ENCODE results near the gene USP37. TPM values are rescaled to one million over a fixed set of nuclear protein-coding genes. Genes with fewer than 3 reads are reported as not detected.

USP37 gene
- total RNA-seq, 3 donors from 2014 or later, result 30.9 to 31.4 (median 31.2) TPM

DNA sequence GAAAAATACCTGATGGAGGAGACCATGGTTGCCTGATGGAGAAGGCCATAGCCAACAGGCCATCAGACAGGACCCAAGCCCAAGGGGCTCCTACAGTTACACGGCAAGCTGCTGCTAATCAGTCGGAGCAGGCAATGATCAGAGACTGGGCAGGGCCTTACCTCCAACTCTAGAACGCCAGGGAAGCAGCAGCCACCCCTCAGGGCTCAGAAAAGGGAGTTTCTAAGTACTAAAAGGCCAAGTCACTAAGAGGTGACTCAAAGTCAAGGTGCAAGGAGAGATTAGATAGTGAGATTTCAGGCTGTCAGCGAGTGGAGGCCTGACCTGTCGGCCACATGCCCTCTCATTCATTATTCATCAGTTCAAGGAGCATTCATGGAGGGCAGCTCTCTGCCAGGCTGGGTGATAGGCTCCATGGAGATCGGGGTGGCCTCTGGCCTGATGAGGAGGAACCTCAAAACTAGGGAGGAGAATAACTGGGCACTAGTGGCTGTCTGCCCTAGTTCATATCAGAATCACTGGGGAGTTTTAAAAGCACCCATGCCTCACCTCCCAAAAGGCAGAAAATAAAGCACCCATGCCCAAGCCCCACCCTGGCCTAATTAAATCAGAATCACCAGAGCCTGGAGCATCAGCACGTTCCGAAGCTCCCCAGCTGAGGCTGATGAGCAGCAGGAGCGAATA lies 145.6 kb downstream of the USP37 start:
- Mint-ChIP-seq H3K36me3 (ENCODE audit: insufficient read depth) (no peaks in the 10 kb centered on the region), H3K9me3 (no peaks in the 10 kb centered on the region), H3K27me3 (ENCODE audit: low read depth) (no peaks in the 10 kb centered on the region), H3K4me3 (no peak overlapping the region), H3K4me1 (ENCODE audit: low read depth) (no peaks in the 10 kb centered on the region)
- DNase-seq (no peak), ATAC-seq (no peak)

DNA sequence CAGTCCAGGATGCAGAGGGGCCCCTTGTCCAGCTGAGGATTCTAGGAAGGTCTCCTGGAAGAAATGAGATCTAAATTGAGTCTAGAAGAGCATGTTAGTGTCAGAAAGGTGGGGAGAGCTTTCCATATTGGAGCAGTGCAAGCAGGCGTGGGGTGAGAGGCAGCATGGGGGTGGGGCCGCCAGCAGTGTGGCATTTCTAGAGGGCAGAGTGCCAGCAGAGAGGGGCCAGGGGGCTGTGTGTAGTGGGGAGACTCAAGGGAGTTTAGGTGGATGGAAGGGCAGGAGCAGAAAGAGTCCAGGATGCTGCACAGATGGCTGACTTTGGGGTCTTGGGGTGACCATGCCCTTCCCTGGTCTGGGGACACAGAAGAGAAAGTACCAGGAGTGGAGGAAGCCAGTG lies 147.1 kb downstream of the USP37 start:
- no peaks in the 10 kb centered on the region for H3K36me3 Mint-ChIP-seq (ENCODE audit: insufficient read depth)
- no peaks in the 10 kb centered on the region for H3K27me3 Mint-ChIP-seq (ENCODE audit: low read depth)
- ATAC-seq (no peak), DNase-seq (no peak)
- H3K4me3 Mint-ChIP-seq, result no peak overlapping the region
- H3K9me3 Mint-ChIP-seq, result no peaks in the 10 kb centered on the region
- H3K4me1 Mint-ChIP-seq (ENCODE audit: low read depth), result no peaks in the 10 kb centered on the region

DNA sequence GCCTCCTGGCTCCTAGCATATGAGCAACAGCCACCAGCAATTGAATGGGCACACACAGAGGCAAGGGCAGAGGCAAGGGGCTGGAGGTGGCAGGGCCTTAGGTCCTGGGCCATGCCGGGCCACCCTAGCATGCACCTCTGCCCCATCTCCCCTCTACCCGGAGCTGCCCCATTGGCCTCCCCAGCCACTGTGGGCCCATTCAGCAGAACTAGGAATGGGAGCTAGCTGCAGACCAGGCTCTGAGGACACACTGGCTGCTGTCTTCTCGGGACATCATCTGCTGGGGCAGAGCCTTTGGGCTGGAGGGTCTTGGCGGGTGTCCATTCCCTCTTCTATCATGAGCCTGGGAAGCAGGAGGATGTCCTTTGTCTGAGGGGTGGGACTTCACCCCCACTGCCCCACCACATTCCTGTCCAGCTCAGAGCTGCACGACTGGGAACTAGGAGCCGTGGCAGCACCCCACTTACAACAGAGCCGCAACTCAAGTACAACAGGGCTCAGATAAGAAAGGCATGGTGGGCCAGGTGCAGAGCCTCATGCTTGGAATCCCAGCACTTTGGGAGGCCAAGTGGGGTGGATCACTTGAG lies 148.4 kb downstream of the USP37 start:
- no peak for DNase-seq
- Mint-ChIP-seq H3K36me3 (ENCODE audit: insufficient read depth) (no peaks in the 10 kb centered on the region), H3K4me1 (ENCODE audit: low read depth) (no peaks in the 10 kb centered on the region), H3K27me3 (ENCODE audit: low read depth) (no peaks in the 10 kb centered on the region), H3K4me3 (no peak overlapping the region), H3K9me3 (no peaks in the 10 kb centered on the region)
- no peak for ATAC-seq

DNA sequence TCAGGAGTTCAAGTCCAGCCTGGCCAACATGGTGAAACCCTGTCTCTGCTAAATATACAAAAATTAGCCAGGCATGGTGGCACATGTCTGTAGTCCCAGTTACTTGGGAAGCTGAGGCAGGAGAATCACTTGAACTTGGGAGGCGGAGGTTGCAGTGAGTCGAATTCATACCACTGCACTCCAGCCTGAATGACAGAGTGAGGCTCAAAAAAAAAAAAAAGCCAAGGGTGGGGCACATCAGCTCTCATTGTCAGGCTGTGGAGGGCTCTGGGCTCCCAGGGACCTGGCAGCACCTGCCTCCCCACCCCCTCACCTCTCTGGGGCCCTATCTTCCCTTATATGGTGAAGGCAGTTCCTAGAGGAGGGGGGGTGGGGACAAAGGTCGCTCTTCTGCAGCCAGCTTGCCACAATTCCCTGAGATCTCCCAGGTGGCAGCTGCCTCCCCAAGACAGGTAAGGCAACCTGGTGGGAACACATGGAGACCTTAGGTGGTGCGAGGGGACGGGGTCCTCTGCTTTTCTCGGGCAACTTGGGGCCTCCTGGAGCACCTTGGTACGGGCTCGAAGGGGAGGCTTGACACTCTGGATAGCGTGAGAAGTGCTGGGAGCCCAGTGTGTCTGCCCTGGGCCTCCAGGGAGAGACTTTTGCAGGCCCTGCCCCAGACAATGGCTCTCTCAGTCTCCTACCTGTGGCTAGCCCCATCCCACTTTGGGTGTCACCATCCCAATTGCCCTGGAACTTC lies 149.3 kb downstream of the USP37 start, which contains the start of gene VIL1:
Gene VIL1 (plus strand): TSS at position 407 of the 742 bp plus-strand sequence. CDS start 4,656 bp downstream, outside the sequence.
- Mint-ChIP-seq H3K4me1 (ENCODE audit: low read depth) (no peaks in the 10 kb centered on the region), H3K4me3 (no peak within 1 kb of the TSS), H3K36me3 (ENCODE audit: insufficient read depth) (no peaks in the 10 kb centered on the region), H3K27me3 (ENCODE audit: low read depth) (no peaks in the 10 kb centered on the region), H3K9me3 (no peaks in the 10 kb centered on the region)
- ATAC-seq, result no peak
- no peak for DNase-seq

DNA sequence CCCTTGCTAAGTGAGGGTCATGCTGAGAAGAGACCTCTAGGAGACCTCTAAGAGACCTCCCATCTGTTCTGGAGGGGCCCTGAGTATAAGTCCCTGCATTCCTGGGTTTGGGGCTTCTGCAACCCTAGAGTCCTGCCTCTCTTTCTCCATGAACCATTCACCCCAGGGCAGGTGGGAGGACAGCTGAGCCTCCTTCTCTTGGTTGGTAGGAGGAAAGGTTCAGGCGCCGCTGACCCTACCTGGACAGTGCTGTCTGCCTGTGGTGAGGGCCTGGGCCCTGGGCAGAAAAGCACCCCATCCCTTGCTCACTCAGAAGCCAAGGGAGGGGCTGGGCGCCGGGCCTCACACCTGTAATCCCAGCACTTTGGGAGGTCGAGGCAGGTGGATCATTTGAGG lies 149.8 kb downstream of the USP37 start:
- no peak for DNase-seq
- no peak overlapping the region for H3K4me3 Mint-ChIP-seq
- no peaks in the 10 kb centered on the region for H3K9me3 Mint-ChIP-seq
- H3K27me3 Mint-ChIP-seq (ENCODE audit: low read depth), result no peaks in the 10 kb centered on the region
- H3K4me1 Mint-ChIP-seq (ENCODE audit: low read depth), result no peaks in the 10 kb centered on the region
- H3K36me3 Mint-ChIP-seq (ENCODE audit: insufficient read depth), result no peaks in the 10 kb centered on the region
- ATAC-seq, result no peak

DNA sequence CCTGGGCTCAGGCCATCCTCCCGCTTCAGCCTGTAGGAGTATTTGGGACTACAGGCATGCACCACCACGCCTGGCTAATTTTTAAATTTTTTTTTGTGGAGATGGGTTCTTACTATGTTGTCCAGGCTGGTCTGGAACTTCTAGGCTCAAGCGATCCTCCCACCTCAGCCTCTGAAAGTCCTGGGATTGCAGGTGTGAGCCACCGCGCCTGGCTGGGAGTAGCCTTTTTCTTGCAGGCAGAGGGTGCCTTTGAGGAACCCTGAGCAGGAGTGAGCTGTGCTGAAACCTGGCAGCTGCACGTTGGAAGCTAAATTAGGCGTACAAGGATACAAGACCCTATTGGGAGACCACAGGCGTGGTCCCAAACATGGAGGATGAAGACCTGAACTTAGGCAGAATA lies 160.4 kb downstream of the USP37 start:
- H3K36me3 Mint-ChIP-seq (ENCODE audit: insufficient read depth), result peaks cover 3% of the 10 kb centered on the region
- H3K4me3 Mint-ChIP-seq, result no peak overlapping the region
- H3K9me3 Mint-ChIP-seq, result no peaks in the 10 kb centered on the region

DNA sequence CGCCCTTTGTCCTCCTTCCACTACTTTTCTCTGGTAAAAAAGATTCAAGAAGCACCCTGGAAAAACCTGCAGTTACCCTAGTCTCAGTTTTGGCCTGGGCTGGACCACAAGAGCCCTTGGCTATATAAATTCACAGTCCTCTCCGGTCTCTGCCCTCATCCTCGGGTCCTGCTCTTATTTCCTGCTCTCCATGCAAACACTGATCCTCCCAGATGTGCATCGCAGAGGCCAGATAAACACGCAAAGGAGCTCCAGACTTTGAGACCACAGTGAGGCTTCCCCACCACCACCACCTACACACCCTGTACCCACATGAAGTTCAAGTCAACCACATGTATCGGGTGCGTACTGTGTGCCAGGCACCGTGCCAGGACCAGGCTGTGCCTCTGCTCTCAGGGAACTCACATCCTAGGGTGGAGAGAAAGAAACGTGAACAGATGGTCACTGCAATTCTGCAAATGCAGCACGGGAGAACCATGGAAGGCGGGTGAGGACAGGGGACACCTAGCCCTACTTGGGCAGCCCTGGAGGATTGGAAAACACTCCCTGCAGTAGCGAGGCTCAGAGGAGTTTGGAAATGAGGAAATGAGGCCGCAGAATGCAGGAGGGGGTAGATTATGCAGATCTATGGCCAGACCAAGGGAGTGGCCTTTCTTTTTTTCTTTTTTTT lies 161.1 kb downstream of the USP37 start:
- Mint-ChIP-seq H3K36me3 (ENCODE audit: insufficient read depth) (peaks cover 3% of the 10 kb centered on the region), H3K27me3 (ENCODE audit: low read depth) (no peaks in the 10 kb centered on the region), H3K9me3 (no peaks in the 10 kb centered on the region), H3K4me1 (ENCODE audit: low read depth) (peaks cover 43% of the 10 kb centered on the region), H3K4me3 (peak overlapping the region; percentile 72)
- peak; percentile 62 for DNase-seq
- ATAC-seq, result peak; percentile 27 to 36

More for the DNA sequence above, 160.4 kb downstream of the USP37 start:
- Mint-ChIP-seq H3K27me3 (ENCODE audit: low read depth) (no peaks in the 10 kb centered on the region), H3K4me1 (ENCODE audit: low read depth) (peaks cover 48% of the 10 kb centered on the region)
- ATAC-seq (no peak), DNase-seq (no peak)

DNA sequence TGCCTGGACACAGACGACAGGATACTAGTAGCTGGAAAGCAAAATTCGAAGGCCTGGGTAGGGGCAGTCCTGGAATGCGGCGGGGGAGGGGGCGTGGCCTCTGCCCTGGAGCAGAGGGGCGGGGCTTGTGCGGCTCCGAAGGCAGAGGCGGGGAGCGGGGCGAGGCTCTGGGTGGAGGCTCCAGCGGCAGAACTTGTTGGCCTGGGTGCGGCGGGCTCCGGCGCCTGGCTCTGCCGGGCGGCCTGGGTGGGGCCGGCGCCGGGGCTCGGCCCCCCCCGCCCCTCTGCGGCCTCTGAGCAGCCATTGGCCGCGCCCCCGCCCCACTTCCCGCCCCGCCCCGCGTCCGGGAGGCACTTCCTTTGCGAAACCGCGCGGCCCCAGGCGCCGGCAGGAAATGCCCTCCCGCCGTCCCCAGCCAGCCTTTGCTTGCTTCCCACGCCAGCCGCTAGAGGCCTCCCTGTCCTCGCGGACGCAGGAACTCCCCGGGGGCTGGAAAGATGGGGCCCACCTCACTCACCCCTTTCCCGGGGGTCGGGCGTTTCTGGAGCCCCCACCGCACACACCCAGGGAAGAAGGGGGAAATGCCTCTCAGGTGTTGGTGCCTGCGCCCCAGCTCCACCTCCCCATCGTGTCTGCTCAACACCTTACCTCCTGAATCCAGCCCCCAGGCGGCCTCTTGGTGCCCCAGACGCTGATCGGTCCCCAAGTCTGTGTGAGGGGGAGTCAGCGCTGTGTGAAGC lies 161.8 kb downstream of the USP37 start:
- Mint-ChIP-seq H3K4me1 (ENCODE audit: low read depth) (peaks cover 47% of the 10 kb centered on the region), H3K27me3 (ENCODE audit: low read depth) (no peaks in the 10 kb centered on the region), H3K36me3 (ENCODE audit: insufficient read depth) (peaks cover 3% of the 10 kb centered on the region), H3K9me3 (no peaks in the 10 kb centered on the region), H3K4me3 (peak overlapping the region; percentile 80)
- ATAC-seq (peak; percentile 78 to 84), DNase-seq (peak; percentile 85)

DNA sequence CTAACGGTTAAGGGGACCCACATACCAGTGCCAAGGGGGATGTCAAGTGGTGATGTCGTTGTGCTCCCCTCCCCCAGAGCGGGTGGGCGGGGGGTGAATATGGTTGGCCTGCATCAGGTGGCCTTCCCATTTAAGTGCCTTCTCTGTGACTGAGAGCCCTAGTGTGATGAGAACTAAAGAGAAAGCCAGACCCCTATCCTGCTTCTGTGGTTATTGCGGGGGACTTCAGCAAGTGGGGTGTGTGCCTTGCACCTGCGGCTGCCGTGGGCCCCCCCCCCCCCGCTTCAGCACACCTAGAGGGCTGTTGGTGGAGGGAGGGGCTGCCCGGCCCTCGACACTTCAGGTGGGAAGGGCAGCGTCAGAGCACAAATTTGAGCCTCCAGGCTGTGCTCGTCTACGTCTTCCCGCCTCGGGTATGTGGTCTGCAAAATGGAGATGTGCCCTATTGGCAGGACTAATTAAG lies 162.4 kb downstream of the USP37 start:
- peak overlapping the region; percentile 80 for H3K4me3 Mint-ChIP-seq
- no peak for DNase-seq
- no peaks in the 10 kb centered on the region for H3K9me3 Mint-ChIP-seq
- no peaks in the 10 kb centered on the region for H3K27me3 Mint-ChIP-seq (ENCODE audit: low read depth)
- H3K4me1 Mint-ChIP-seq (ENCODE audit: low read depth), result peaks cover 48% of the 10 kb centered on the region
- peak; percentile 15 to 21 for ATAC-seq
- peaks cover 3% of the 10 kb centered on the region for H3K36me3 Mint-ChIP-seq (ENCODE audit: insufficient read depth)

DNA sequence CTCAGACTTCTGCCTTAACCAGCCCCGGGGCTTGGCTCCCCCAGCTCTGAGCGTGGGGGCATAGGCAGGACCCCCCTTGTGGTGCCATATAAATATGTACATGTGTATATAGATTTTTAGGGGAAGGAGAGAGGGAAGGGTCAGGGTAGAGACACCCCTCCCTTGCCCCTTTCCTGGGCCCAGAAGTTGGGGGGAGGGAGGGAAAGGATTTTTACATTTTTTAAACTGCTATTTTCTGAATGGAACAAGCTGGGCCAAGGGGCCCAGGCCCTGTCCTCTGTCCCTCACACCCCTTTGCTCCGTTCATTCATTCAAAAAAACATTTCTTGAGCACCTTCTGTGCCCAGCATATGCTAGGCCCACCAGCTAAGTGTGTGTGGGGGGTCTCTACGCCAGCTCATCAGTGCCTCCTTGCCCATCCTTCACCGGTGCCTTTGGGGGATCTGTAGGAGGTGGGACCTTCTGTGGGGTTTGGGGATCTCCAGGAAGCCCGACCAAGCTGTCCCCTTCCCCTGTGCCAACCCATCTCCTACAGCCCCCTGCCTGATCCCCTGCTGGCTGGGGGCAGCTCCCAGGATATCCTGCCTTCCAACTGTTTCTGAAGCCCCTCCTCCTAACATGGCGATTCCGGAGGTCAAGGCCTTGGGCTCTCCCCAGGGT lies 162.9 kb downstream of the USP37 start:
- Mint-ChIP-seq H3K27me3 (ENCODE audit: low read depth) (no peaks in the 10 kb centered on the region), H3K36me3 (ENCODE audit: insufficient read depth) (peaks cover 3% of the 10 kb centered on the region), H3K9me3 (no peaks in the 10 kb centered on the region), H3K4me3 (peak overlapping the region; percentile 80), H3K4me1 (ENCODE audit: low read depth) (peaks cover 48% of the 10 kb centered on the region)
- ATAC-seq, result no peak
- DNase-seq, result no peak

DNA sequence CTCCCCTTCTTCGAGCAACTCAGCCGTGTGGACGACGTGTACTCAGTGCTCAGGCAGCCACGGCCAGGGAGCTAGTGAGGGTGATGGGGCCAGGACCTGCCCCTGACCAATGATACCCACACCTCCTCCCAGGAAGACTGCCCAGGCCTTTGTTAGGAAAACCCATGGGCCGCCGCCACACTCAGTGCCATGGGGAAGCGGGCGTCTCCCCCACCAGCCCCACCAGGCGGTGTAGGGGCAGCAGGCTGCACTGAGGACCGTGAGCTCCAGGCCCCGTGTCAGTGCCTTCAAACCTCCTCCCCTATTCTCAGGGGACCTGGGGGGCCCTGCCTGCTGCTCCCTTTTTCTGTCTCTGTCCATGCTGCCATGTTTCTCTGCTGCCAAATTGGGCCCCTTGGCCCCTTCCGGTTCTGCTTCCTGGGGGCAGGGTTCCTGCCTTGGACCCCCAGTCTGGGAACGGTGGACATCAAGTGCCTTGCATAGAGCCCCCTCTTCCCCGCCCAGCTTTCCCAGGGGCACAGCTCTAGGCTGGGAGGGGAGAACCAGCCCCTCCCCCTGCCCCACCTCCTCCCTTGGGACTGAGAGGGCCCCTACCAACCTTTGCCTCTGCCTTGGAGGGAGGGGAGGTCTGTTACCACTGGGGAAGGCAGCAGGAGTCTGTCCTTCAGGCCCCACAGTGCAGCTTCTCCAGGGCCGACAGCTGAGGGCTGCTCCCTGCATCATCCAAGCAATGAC lies 163.6 kb downstream of the USP37 start:
- Mint-ChIP-seq H3K9me3 (no peaks in the 10 kb centered on the region), H3K4me1 (ENCODE audit: low read depth) (peaks cover 48% of the 10 kb centered on the region), H3K27me3 (ENCODE audit: low read depth) (no peaks in the 10 kb centered on the region), H3K36me3 (ENCODE audit: insufficient read depth) (peaks cover 3% of the 10 kb centered on the region), H3K4me3 (no peak overlapping the region)
- DNase-seq, result no peak
- ATAC-seq, result no peak

DNA sequence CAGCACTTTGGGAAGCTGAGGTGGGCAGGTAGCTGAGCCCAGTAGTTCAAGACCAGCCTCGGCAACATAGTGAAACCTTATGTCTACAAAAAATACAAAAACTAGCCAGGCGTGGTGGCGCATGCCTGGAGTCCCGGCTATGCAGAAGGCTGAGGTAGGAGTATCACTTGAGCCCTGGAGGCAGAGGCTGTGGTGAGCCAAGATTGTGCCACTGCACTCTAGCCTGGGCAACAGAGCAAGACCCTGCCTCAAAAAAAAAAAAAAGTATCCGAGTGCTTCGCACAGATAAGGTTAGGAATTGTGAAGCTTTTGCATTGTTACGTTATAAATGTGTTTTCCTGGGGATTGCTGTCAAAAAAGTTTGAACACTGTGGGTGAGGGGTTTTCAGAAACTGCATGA lies 164.3 kb downstream of the USP37 start:
- Mint-ChIP-seq H3K36me3 (ENCODE audit: insufficient read depth) (peaks cover 3% of the 10 kb centered on the region), H3K27me3 (ENCODE audit: low read depth) (no peaks in the 10 kb centered on the region), H3K4me1 (ENCODE audit: low read depth) (peaks cover 48% of the 10 kb centered on the region), H3K9me3 (no peaks in the 10 kb centered on the region), H3K4me3 (no peak overlapping the region)
- DNase-seq, result no peak
- no peak for ATAC-seq

DNA sequence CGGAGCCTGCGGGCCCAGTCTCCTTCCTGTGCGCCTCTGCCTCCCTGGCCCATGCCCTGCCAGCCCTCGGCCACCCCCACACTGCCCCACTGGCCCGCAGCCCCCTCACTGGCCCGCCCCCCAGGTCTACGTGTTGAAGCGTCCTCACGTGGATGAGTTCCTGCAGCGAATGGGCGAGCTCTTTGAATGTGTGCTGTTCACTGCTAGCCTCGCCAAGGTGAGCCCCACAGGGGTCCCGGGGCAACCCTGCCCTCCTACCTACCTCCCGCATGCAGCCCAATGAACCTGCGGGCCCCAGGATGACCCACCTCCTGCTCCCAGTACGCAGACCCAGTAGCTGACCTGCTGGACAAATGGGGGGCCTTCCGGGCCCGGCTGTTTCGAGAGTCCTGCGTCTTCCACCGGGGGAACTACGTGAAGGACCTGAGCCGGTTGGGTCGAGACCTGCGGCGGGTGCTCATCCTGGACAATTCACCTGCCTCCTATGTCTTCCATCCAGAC lies 165.2 kb downstream of the USP37 start:
- Mint-ChIP-seq H3K9me3 (no peaks in the 10 kb centered on the region), H3K4me1 (ENCODE audit: low read depth) (peaks cover 47% of the 10 kb centered on the region), H3K36me3 (ENCODE audit: insufficient read depth) (peaks cover 3% of the 10 kb centered on the region), H3K27me3 (ENCODE audit: low read depth) (no peaks in the 10 kb centered on the region), H3K4me3 (peak overlapping the region; percentile 45)
- ATAC-seq (no peak), DNase-seq (no peak)
